IPS-18c (cell line): ENCODE data around the gene LRFN5.
"Not testable (repeated sequence)": the region's sequence is repeated elsewhere in the genome, so short reads cannot be mapped to it uniquely, and the experiment has no call there.

ENCODE experiments used
- H3K4me3 ChIP-seq: 2 replicates; pipeline ENCODE4 v1.7.0; 2013; ENCODE audit warnings: low read depth, mild to moderate bottlenecking, low read length, moderate library complexity; ENCODE audit not compliant: insufficient read depth
- H3K9me3 ChIP-seq: one replicate; pipeline ENCODE4 v1.6.1; 2013; ENCODE audit warnings: mild to moderate bottlenecking, low read length, moderate library complexity; ENCODE audit not compliant: control insufficient read depth, insufficient read depth

LRFN5 gene

DNA sequence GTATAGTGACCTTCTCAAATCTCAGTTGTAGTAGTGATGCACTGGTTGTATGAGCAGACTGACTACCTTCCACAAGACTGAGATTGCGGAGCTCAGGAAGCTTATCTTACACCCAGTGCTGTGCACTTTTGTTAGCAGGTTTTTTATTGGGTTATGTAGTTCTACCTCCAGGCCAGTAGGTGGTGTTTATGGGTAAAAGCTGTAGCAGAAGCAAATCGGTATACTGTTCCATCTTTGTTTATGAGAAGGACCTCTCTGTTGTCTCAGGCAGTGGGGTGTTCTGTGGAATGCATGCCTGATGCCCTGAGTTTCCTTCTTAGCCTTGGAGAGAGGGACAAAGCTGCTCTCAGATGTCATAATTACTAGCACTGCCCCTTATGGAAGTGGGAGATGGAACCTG lies 217.8 kb downstream of the LRFN5 start:
- Histone ChIP-seq H3K9me3 (no peaks in the 10 kb centered on the region), H3K4me3 (no peak overlapping the region)

DNA sequence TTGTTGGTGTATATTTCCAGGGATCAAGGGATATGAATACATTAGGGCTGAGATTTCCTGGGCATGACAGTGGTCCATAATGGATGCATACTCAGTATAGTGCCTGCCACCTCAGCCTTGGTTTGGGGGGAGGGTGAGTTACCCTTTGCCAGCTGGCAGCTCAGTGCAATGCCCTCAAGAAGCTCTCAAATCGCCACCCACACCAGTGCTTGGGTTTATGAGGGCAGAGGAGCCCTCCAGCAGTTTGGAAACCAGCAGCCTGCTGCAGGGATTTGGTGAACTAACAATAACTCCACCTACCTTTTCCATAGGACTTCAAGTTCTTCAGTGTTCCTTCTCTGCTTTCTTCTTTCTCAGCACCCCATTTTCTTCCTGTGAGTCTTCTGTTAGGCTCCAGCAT lies 218.9 kb downstream of the LRFN5 start:
- no peaks in the 10 kb centered on the region for H3K9me3 ChIP-seq
- H3K4me3 ChIP-seq: no peak overlapping the region

DNA sequence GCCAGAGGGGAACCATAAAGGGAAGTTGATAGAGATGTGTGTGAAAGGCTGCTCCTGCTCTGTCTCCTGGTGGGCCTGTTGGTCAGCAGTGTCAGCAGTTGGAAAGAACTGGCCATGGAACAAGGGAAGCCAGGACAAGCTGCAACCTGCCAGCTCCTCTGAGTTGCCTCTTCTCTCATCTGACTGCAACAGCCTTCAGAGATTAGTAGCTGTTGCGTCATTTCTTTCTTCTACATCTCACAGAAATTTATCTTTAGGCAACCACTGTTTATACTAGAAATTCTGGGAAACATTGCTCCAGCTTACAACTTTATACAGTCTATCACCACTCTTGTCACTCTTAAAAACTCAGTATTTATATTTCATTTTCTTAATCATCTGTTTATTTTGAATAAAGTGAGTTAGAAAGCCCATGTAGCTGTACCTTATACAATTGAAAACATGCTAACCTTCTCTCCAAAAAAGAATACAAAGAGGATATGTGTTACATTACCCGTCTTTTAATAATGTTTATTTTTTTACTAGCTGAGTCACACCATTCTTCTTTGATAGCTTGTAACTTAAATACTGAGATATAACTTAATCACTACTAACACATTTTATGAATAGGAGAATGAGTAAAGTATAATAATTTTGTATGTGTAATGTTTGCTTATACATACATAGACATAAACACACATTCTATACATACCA lies 224.2 kb downstream of the LRFN5 start:
- Histone ChIP-seq H3K9me3 (peaks cover 2% of the 10 kb centered on the region), H3K4me3 (no peak overlapping the region)

DNA sequence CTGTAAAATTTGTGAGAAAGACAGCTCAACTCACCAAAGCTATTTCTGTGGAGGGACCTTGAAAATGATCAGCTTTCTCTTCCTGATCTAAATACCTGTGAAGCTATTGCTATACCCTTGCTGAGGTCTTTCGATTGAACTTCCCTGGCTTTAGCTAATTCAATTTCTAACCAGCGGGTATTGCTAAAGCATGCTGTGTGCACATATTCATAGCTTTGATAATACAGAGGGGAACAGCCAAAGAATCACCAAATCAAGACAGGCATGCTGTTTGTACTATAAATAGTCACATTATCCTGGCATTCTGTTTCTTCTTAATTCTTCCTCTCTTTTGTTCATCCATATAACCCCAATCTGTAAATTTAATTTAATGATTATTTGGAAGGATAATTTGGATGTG lies 233.0 kb downstream of the LRFN5 start:
- H3K4me3 ChIP-seq: no peak overlapping the region
- H3K9me3 ChIP-seq: no peaks in the 10 kb centered on the region

DNA sequence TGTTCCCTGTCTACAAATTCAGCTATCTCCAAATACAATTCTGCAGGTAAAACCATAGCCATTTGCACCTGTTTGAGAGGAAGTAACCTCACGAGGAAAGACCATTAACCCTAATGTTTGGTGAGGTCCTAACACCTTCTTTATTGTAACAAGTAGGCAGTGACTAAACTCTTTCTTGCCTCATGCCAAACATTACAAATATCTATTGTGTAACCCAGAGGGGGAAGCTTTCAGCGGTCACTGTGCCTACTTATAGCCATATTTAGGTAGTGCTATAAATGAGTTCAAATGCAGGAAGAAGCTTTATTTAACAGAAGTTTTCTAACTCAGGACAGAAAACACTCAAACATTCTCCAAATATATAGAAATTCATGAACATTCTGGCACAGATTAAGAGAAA lies 252.7 kb downstream of the LRFN5 start:
- Histone ChIP-seq H3K4me3 (no peak overlapping the region), H3K9me3 (peaks cover 2% of the 10 kb centered on the region)

DNA sequence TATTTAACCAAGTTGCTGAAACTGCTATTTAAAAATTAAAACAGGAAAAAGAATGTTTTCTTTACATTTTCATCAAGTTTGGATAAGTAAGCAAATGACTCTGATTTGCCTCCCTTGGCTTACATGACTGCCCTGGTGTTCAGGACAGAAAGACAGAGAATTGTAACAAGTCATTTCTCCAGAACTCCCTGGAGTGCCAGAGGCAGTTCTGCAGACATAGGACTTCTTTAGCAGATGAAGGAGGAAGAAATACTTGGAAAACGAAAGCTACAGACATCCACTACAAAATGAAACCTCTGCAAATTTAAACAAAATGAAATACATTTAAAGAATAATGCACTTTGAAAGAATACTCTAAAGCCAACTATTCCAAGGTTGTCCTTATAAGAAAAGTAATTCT lies 253.9 kb downstream of the LRFN5 start:
- H3K4me3 ChIP-seq: no peak overlapping the region

DNA sequence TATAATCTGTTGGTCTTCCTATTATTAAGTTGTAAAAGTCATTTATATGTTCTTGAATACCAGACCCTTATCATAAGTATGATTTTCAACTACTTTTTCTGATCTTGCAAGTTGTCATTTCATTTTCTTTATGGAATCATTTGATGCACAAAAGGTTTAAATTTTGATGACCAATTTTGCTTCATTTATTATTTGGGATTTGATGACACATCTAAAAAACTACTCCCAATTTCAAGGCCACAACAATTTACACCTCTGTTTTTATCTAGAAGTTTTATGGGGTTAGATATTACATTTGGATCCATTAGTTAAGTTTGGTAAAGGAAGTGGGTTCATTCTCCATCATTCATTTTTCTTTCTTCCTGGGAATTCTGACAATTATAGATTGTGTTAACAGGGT lies 259.2 kb downstream of the LRFN5 start:
- Histone ChIP-seq H3K4me3 (no peak overlapping the region), H3K9me3 (peaks cover 2% of the 10 kb centered on the region)

More for the DNA sequence above, 253.9 kb downstream of the LRFN5 start:
- peaks cover 2% of the 10 kb centered on the region for H3K9me3 ChIP-seq

DNA sequence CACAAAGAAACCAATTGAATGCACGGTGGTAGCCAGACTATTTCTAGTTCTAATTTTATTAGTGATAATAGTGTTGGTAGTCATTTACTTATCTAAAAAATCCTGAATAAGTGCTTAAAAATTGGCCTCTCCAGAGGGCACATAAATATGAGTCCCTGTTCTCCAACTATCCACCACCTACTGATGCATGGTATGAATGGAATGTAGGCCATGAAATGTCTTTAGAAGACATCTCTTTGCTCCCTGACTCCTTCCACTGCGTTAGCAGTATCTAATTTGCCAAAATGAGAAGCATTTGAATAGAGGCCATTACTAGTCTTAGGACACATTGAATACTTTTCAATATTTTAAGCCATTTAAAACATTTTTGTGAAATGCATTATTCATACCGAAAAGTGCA lies 261.7 kb downstream of the LRFN5 start:
- H3K4me3 ChIP-seq: no peak overlapping the region
- H3K9me3 ChIP-seq: peaks cover 2% of the 10 kb centered on the region

DNA sequence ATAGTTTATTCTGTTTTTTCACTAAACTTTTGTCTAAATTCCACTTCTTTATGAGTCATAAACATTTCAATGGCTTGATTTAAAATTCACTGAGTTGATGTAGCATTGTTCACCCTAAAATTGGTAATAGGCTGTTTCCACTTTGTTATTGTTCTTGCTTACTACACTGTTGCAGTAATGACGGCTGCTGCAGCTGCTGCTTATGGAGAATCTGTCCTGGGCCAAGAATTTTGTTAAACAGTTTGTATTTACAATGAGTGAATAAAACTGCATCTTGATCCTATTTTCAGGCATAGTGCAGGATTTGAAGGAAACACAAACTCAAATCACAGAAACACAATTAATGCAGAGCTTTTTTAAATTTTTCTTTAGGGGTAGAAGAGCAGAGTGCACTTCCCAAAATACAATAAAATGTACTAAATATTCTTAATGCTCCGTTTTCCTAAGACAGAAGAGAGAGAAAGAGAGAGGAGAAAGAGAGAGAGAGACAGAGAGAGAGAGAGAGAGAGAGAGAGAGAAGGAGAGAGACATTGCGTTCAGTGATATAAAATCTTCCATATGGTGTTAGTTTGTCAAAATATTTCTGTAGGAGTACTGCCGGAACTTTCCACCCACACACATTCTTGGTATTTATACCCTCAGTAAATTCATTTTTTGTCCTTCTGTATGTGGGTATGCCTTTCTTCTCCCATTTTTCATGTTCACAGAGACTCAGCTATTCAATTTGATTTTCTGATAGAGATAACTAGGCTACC lies 266.4 kb downstream of the LRFN5 start:
- H3K9me3 ChIP-seq: peaks cover 2% of the 10 kb centered on the region
- H3K4me3 ChIP-seq: no peak overlapping the region

DNA sequence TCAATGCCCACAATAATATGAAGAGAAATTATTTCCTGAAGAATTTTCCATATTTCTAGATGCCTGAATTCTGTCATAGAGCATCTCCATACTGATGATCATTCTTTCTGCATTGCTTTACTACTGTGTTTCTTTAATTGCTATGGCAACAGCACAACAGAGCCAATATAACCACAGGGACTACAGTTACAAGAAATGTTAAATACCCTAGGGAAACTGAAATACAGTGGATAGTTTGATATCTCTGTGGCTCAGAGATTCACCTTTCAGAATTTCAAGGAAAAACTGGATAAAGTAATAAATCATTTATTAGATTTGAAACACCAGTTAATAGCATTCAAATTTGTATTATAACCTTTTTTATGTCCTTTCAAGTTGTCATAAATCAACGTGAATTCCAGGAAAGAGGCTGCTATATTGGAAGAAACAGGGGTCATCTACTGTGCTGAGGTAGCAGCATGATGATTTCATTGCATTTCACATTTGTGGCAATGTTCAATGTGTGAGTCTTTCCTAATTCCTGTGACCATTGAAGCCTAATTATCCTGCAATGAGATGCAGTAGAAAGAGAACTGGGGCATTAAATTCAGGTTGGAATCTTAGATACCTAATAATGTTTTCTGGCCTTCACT lies 267.1 kb downstream of the LRFN5 start:
- H3K4me3 ChIP-seq: no peak overlapping the region
- H3K9me3 ChIP-seq: peaks cover 2% of the 10 kb centered on the region

DNA sequence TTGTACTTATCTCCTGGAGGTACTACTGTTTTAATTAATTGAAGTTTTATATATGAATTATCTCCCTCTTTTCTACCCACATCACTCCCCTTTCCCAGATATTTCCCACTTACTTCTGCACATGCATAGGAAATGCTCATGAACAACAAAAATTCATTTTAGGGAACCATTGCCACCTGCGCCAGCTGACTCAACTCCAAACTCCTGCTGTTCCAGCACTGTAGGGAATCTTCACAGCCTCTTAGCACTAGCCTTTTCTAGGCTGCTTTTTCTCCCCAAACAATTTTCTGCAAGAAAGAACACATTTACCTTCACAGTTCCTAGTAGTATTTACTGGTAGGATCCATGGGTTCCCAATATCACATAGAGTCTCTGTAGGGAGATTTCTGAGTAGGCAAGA lies 268.4 kb downstream of the LRFN5 start:
- Histone ChIP-seq H3K9me3 (peaks cover under 1% of the 10 kb centered on the region), H3K4me3 (no peak overlapping the region)

DNA sequence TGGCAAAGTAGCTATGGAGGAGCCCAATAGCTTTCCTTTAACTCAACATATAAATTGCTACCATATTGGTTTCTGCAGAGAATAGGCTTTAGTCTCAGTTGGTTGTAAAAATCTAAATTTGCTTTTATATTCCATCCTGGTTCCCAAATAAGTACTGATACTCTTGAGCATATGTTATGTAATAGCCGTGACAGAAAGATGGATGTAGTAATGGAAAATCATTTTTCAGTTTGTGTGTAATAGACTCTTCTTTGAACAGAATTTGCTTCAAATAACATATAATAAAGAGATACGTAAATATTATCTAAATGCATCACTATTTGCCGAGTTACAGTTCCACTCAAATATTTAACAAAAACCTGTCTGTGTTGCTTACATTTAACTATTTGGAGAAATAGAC lies 271.6 kb downstream of the LRFN5 start:
- Histone ChIP-seq H3K4me3 (no peak overlapping the region), H3K9me3 (no peaks in the 10 kb centered on the region)

DNA sequence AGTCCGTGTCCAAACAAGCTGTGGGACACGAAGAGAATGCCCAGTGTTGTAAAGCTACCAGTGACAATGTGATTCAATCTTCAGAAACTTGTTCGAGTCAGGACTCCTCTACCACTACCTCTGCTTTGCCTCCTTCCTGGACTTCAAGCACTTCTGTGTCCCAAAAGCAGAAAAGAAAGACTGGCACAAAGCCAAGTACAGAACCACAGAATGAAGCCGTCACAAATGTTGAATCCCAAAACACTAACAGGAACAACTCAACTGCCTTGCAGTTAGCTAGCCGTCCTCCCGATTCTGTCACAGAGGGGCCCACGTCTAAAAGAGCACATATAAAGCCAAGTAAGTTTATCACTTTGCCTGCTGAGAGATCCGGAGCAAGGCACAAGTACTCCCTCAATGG lies 284.9 kb downstream of the LRFN5 start:
- no peak overlapping the region for H3K4me3 ChIP-seq
- no peaks in the 10 kb centered on the region for H3K9me3 ChIP-seq

DNA sequence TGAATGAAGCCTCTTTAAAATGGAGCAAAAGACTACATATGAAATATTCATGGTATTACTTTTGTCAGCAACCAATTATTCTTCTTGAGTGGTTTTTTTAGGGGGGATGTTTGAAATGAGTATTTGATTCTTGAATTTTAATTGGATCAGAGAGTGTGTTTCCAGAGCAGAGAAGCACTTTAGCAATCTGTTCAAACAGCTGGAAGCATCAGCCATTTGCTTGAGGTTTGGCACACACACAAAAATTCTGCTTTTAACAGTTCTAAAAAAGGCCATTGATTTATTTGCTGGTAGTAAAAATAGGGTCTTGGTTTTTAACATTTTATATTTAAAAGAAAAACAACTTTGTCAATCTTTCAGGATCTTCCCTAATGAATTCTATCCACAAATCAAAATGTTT lies 292.7 kb downstream of the LRFN5 start:
- no peaks in the 10 kb centered on the region for H3K9me3 ChIP-seq
- H3K4me3 ChIP-seq: no peak overlapping the region

DNA sequence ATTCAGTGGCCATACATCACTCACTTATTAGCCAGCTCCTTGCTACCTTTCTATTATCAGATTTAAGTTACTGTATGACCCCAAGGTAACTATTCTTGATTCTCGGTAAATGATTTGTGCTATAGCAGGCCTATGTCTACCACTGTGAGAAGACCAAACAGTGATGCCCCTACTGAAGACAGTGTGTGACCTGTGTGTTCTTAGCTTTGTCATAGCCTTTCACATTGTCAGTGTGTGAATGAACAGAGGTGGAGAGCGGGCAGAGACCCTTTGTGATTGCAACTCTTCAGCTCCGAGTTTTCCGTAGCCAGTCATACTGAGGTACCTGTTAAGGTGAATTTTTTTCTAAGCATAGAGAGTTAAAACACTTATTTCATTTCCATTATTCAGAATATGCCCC lies 294.0 kb downstream of the LRFN5 start:
- H3K4me3 ChIP-seq: no peak overlapping the region
- no peaks in the 10 kb centered on the region for H3K9me3 ChIP-seq

DNA sequence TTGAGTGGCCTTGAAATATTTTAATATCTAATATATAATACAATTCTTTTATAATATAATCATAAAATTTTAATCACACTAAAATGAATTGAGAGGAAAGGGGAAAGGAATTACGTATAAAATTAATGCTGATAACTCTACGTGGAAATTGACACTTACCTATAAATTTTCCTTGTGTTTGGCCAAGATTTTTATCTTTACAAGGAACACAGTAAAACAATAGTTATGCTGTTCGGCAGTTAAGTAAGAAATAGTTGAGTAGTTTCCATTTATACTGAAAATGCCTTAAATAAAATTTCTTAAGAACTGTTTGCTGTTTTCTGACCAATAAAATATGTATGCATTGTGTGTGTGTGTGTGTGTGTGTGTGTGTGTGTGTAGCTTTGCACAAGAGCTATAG lies 294.4 kb downstream of the LRFN5 start:
- Histone ChIP-seq H3K9me3 (no peaks in the 10 kb centered on the region), H3K4me3 (no peak overlapping the region)

DNA sequence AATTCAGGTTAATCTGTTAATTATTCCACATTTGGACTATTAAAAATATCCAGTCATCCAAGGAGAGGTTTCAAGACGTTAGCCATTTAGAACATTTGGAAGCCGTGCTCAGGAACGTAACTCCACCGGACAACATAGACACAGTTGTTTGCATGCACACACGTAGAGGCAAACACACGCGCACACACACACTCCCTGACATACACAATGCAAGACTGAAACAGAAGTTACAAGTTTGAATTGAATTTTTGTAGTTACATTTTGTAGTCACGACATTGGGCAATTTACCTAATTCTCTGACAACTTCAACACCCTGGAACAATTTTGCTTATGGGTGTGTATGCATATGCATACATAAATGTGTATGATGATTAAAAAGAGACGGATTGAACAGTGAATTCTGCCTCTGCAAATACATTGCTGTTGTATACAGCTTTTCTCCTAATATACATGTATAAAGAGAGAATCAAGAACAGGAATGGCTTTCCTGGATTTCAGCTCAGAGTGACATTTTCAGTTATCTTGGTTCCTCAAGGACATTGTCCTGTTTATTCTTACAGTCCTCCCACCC lies 298.8 kb downstream of the LRFN5 start:
- no peaks in the 10 kb centered on the region for H3K9me3 ChIP-seq
- H3K4me3 ChIP-seq: no peak overlapping the region

DNA sequence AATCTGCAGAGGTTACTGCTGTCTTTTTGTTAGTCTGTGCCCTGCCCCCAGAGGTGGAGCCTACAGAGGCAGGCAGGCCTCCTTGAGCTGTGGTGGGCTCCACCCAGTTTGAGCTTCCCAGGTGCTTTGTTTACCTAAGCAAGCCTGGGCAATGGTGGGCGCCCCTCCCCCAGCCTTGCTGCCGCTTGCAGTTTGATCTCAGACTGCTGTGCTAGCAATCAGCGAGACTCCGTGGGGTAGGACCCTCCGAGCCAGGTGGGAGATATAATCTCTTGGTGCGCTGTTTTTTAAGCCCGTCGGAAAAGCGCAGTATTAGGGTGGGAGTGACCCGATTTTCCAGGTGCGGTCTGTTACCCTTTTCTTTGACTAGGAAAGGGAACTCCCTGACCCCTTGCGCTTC lies 304.5 kb downstream of the LRFN5 start:
- peak overlapping the region; percentile 22; the same call in 1 of the 2 replicates for H3K4me3 ChIP-seq
- not testable (repeated sequence) for H3K9me3 ChIP-seq
